ENCODE measurements around the gene PDPN.

The PDPN gene

DNA sequence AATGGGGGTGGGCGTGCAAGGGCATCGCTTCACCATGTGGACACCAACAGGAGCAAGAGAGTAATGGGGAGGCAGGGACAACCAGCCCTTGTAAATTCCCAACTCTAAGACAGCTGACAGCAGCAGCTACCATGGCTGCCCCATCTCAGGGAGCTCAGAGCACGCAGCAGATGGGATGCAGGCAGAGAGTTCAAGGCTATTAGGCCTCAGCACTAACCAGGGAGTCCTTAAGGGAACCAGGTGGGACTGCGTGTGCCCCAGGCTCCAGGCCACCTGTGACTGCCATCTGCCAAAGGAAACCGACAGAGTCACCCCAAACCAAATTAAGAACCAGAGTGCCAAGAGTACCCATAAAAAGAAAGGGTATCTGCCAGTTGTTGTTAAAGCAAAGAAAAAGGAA lies 82.7 kb downstream of the PDPN start:
- TF ChIP-seq, protein P1, sequence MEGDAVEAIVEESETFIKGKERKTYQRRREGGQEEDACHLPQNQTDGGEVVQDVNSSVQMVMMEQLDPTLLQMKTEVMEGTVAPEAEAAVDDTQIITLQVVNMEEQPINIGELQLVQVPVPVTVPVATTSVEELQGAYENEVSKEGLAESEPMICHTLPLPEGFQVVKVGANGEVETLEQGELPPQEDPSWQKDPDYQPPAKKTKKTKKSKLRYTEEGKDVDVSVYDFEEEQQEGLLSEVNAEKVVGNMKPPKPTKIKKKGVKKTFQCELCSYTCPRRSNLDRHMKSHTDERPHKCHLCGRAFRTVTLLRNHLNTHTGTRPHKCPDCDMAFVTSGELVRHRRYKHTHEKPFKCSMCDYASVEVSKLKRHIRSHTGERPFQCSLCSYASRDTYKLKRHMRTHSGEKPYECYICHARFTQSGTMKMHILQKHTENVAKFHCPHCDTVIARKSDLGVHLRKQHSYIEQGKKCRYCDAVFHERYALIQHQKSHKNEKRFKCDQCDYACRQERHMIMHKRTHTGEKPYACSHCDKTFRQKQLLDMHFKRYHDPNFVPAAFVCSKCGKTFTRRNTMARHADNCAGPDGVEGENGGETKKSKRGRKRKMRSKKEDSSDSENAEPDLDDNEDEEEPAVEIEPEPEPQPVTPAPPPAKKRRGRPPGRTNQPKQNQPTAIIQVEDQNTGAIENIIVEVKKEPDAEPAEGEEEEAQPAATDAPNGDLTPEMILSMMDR (IDR thresholded peaks at IDR 0.05; ENCODE audit: low read depth, low read length), result no peak
- no peak overlapping the region for H3K4me3 ChIP-seq (ENCODE audit: low read depth, low read length)

Data from WI38 (cell line).